GM23338 (cell line): ENCODE data around the gene CCDC167.

Experiments used
- EZH2phosphoT487 ChIP-seq: fragments of 200-600 bp; sonication (generic); IDR thresholded peaks from one replicate; pipeline ENCODE4 v1.8.1; 2018; ENCODE audit warnings: antibody characterized with exemption; ENCODE audit not compliant: unreplicated experiment
- JUNB ChIP-seq: IDR thresholded peaks from one replicate; pipeline ENCODE4 v1.6.1; 2016; ENCODE audit warnings: antibody characterized with exemption; ENCODE audit not compliant: unreplicated experiment
- NANOG ChIP-seq: IDR thresholded peaks from 2 replicates; pipeline ENCODE4 v1.6.1; 2016; ENCODE audit warnings: antibody characterized with exemption, borderline replicate concordance
- POLR2AphosphoS5 ChIP-seq: IDR thresholded peaks from 2 replicates; pipeline ENCODE4 v1.6.1; 2016; ENCODE audit warnings: antibody characterized with exemption, low read depth
- ZNF114 ChIP-seq: fragments of 250-450 bp; sonication (Bioruptor Pico); IDR thresholded peaks from 2 replicates; pipeline ENCODE4 v1.5.0; 2020; ENCODE audit warnings: mild to moderate bottlenecking, moderate library complexity
- TF ChIP-seq, protein P1 (sequence below): IDR thresholded peaks from one replicate; pipeline ENCODE4 v1.6.1; 2018; ENCODE audit warnings: antibody characterized with exemption; ENCODE audit not compliant: unreplicated experiment
- TF ChIP-seq, protein P2 (sequence below), 2 experiments: fragments of 200-600 bp in 1 of 2; sonication (generic) in 1 of 2; conservative IDR thresholded peaks; 2 replicates each; pipeline versions ENCODE4 v1.5.1 to v1.6.1; 2016 to 2017; ENCODE audit warnings: antibody characterized with exemption in 2 of 2, low read depth in 2 of 2, mild to moderate bottlenecking in 2 of 2, moderate library complexity in 1 of 2

DNA sequence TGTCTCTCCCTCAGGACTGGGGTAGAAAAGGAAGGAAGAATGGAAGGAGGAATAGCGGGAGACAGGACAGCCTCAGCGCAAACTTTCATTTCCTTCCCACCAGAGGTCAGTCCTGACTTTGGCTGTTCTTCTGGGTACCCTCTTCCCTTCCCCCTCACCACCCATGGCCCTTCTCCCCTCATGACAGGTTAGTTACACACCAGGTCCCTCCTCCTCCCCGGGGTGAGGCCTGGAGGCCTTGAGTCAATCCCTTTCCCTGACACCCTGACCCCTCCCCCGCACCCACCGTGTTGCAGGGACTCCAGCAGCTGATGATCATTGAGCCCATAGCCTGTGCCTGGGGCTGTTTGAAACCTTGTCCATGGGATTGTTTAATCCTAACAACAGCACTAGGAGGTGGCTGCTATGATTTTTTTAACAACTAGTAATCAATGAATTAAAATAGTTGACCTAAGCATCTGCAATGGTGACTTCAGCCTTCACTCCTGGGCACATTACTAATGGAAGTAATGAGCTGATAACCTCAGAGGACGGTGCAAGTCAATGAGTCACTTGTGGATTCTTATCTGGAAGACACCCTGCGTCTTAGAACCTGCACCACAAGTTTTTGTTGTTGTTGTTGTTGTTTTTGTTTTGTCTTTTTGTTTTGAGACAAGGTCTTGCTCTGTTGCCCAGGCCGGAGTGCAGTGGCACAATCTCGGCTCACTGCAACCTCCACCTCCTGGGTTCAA, 46.6 kb upstream of the CCDC167 start:
- TF ChIP-seq, protein P1, sequence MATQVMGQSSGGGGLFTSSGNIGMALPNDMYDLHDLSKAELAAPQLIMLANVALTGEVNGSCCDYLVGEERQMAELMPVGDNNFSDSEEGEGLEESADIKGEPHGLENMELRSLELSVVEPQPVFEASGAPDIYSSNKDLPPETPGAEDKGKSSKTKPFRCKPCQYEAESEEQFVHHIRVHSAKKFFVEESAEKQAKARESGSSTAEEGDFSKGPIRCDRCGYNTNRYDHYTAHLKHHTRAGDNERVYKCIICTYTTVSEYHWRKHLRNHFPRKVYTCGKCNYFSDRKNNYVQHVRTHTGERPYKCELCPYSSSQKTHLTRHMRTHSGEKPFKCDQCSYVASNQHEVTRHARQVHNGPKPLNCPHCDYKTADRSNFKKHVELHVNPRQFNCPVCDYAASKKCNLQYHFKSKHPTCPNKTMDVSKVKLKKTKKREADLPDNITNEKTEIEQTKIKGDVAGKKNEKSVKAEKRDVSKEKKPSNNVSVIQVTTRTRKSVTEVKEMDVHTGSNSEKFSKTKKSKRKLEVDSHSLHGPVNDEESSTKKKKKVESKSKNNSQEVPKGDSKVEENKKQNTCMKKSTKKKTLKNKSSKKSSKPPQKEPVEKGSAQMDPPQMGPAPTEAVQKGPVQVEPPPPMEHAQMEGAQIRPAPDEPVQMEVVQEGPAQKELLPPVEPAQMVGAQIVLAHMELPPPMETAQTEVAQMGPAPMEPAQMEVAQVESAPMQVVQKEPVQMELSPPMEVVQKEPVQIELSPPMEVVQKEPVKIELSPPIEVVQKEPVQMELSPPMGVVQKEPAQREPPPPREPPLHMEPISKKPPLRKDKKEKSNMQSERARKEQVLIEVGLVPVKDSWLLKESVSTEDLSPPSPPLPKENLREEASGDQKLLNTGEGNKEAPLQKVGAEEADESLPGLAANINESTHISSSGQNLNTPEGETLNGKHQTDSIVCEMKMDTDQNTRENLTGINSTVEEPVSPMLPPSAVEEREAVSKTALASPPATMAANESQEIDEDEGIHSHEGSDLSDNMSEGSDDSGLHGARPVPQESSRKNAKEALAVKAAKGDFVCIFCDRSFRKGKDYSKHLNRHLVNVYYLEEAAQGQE = no peak
- TF ChIP-seq ZNF114 (CRISPR knock-in tag) (no peak), POLR2AphosphoS5 (no peak), EZH2phosphoT487 (no peak), JUNB (no peak), NANOG (no peak)
- TF ChIP-seq, protein P2, sequence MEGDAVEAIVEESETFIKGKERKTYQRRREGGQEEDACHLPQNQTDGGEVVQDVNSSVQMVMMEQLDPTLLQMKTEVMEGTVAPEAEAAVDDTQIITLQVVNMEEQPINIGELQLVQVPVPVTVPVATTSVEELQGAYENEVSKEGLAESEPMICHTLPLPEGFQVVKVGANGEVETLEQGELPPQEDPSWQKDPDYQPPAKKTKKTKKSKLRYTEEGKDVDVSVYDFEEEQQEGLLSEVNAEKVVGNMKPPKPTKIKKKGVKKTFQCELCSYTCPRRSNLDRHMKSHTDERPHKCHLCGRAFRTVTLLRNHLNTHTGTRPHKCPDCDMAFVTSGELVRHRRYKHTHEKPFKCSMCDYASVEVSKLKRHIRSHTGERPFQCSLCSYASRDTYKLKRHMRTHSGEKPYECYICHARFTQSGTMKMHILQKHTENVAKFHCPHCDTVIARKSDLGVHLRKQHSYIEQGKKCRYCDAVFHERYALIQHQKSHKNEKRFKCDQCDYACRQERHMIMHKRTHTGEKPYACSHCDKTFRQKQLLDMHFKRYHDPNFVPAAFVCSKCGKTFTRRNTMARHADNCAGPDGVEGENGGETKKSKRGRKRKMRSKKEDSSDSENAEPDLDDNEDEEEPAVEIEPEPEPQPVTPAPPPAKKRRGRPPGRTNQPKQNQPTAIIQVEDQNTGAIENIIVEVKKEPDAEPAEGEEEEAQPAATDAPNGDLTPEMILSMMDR (conservative IDR thresholded peaks at IDR 0.05; ENCODE audit: low read depth in 2 of 2) = peak in 1 of 2 experiments; percentile 42; a peak in 2 of 4 replicates
